ENCODE measurements around the gene KPNA4.
"Not testable (repeated sequence)": the region's sequence is repeated elsewhere in the genome, so short reads cannot be mapped to it uniquely, and the experiment has no call there.

KPNA4 gene

DNA sequence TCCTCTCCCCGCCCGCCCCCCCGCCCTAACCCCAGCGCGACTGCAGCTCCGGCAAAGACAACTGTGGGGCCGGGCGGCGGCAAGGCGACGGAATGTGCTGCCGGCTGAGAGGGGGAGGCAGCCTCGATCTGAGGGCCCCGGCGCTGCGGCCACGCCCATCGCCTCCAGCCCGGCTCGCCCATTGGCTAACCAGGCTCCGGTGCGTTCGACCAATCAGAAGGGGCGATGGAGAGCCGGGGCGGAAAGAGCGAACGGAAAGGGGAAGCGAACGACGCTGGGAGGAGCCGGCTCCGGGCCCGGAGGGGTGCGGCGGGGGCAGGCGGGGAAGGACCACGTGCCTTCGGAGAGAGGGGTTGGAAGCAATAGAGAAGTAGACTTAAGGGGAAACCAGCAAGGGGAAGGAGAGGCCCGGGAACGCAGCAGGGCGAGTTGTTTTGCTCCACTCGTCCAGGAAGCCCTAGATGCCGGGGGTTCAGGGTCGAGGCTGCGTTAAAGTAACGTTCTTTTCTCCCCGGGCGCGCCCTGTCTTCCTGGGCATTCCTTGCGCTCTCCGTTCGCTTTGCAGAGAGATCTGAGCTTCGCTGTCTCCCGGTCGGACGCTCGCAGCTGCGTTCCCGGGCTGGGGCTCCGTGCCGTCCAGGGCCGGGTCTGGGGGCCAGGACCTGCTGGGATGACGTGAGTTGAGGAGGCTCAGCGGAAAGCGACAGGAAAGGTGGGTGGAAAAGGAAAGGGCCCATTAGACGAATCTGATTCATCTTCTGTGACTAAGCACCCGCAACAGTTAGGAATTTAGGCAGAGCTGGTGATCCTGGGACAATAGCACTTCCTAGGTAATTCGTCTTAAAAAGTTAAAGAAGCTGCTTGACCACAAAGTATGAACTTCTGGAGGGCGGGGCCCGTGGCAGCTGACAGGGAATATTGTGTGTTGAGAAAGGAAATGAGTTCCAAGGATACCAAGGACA, at the start of gene KPNA4:
KPNA4 (minus strand) TSS at position 130 of the 962 bp plus-strand sequence. CDS start 289 bp downstream, outside the sequence.
- peak; percentile 91 to 95 for DNase-seq (ENCODE audit: low read depth in 2 of 2)

GRCh38 chr3:160613661-160614060, 48.3 kb upstream of the KPNA4 start:
- DNase-seq (ENCODE audit: low read depth in 2 of 2): no peak

DNA sequence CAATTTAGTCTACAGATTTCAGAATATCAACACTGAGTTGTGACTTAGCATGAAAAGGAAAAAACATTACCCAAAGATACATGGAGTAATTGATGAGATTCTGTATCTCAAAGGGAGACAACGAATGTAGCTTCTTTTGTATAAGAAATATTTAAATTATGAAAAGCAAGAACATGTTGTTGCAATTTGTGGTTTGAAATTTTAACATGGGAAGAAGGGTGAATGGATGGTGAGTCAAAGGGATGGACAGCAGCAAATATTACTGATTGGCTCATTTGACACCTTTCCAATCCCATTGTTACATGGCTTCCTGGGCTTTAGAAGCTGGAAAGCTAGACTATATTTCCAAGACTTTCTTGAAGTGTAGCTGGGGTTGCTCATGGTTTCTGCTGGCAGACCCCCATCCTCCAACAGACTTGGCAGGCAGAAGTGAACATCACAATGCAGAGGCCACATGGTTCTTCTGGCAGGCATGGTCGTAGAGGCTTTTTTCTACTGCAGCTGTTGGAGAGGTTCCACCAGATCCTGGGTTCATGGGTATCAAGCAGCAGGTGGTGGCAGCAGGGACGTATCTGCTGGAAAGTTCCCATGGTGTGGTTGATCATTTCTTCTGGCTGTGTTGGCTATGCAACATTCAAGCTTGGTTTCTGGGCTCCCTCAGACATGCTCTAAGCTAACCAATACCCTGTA, 47.2 kb upstream of the KPNA4 start:
- DNase-seq (ENCODE audit: low read depth in 2 of 2): no peak

- no peak for DNase-seq (ENCODE audit: low read depth in 2 of 2)
Measured at GRCh38 chr3:160611141-160611540, 45.8 kb upstream of the KPNA4 start.

DNA sequence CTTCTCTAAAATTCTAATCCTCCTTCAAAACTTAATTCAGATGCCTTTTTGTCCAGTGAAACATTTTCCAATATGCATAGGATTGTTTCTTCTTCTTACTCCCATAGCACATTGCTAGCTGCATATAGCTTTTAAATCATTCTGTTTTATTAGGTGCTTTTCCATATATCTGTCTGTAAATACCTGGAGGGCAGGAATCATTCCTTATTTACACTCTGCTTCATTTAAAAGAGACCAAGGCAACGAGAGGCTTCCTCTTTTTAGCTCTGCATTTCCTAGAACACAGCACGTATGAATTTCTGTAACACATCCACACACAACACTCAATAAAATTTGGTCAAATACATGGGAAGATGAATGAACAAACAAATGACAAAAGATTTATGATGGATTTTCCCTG, 43.5 kb upstream of the KPNA4 start:
- DNase-seq (ENCODE audit: low read depth in 2 of 2): no peak

- DNase-seq (ENCODE audit: low read depth in 2 of 2): no peak
Measured at GRCh38 chr3:160607826-160608225, 42.5 kb upstream of the KPNA4 start.

GRCh38 chr3:160605315-160605714, 39.9 kb upstream of the KPNA4 start:
- DNase-seq (ENCODE audit: low read depth in 2 of 2): no peak

DNA sequence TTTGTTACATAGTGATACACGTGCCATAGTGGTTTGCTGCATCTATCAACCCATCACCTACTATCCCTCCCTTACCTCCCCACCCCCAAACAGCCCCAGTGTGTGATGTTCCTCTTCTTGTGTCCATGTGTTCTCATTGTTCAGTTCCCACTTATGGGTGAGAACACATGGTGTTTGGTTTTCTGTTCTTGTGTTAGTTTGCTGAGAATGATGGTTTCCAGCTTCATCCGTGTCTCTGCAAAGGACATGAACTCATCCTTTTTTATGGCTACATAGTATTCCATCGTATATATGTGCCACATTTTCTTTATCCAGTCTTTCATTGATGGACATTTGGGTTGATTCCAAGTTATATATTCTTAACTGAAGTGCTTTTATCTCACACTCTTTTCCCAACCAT, 38.5 kb upstream of the KPNA4 start:
- not testable (repeated sequence) for DNase-seq (ENCODE audit: low read depth in 2 of 2)

- no peak for DNase-seq (ENCODE audit: low read depth in 2 of 2)
Measured at GRCh38 chr3:160602259-160602658, 36.9 kb upstream of the KPNA4 start.

- DNase-seq (ENCODE audit: low read depth in 2 of 2): no peak
Measured at GRCh38 chr3:160601288-160601687, 35.9 kb upstream of the KPNA4 start.

DNA sequence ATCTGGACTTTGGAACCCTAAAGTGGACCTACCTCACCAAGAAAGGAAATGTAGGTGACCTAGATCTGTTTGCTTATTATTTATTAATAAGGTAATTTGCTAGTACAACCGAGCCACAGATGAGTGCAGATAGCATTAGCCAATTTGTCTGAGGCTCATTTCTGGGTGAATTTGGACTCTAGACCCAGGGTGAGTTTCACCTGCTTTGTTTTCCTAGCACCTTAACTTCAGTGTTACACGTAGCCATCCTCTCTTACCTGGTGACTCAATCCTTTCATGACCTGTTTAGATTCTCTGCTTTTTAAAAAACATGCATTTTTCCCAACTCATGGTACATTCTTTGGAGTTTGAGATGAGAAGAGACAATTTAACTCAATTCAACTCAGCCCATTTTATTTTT, 33.5 kb upstream of the KPNA4 start:
- no peak for DNase-seq (ENCODE audit: low read depth in 2 of 2)

- DNase-seq (ENCODE audit: low read depth in 2 of 2): no peak
Measured at GRCh38 chr3:160588023-160588422, 22.7 kb upstream of the KPNA4 start.

- DNase-seq (ENCODE audit: low read depth in 2 of 2): no peak
Measured at GRCh38 chr3:160587105-160587504, 21.7 kb upstream of the KPNA4 start.

DNA sequence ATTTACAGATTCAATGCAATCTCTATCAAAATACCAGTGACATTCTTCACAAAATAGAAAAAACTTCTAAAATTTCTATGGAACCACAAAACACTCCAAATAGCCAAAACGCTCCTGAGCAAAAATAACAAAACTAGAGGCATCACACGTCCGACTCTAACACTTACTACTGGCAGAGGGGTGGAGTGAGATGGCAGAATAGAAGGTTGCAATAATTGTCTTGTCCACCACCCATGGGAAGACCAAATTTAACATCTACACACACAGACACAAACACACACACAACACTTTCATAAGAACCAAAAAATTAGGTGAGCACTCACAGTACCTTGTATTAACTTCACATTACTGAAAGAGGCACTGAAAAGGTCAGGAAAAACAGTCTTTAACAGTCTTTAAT, 21.3 kb upstream of the KPNA4 start:
- DNase-seq (ENCODE audit: low read depth in 2 of 2): no peak

GRCh38 chr3:160583451-160583850, 18.1 kb upstream of the KPNA4 start:
- DNase-seq (ENCODE audit: low read depth in 2 of 2): no peak

GRCh38 chr3:160580938-160581337, 15.6 kb upstream of the KPNA4 start:
- no peak for DNase-seq (ENCODE audit: low read depth in 2 of 2)

GRCh38 chr3:160577556-160578195, 12.3 kb upstream of the KPNA4 start:
- no peak for DNase-seq (ENCODE audit: low read depth in 2 of 2)

- DNase-seq (ENCODE audit: low read depth in 2 of 2): no peak
Measured at GRCh38 chr3:160577093-160577492, 11.7 kb upstream of the KPNA4 start.

- DNase-seq (ENCODE audit: low read depth in 2 of 2): no peak
Measured at GRCh38 chr3:160576621-160577020, 11.2 kb upstream of the KPNA4 start.

- no peak for DNase-seq (ENCODE audit: low read depth in 2 of 2)
Measured at GRCh38 chr3:160575589-160575988, 10.2 kb upstream of the KPNA4 start.

GRCh38 chr3:160574636-160575035, 9.3 kb upstream of the KPNA4 start:
- DNase-seq (ENCODE audit: low read depth in 2 of 2): no peak

DNA sequence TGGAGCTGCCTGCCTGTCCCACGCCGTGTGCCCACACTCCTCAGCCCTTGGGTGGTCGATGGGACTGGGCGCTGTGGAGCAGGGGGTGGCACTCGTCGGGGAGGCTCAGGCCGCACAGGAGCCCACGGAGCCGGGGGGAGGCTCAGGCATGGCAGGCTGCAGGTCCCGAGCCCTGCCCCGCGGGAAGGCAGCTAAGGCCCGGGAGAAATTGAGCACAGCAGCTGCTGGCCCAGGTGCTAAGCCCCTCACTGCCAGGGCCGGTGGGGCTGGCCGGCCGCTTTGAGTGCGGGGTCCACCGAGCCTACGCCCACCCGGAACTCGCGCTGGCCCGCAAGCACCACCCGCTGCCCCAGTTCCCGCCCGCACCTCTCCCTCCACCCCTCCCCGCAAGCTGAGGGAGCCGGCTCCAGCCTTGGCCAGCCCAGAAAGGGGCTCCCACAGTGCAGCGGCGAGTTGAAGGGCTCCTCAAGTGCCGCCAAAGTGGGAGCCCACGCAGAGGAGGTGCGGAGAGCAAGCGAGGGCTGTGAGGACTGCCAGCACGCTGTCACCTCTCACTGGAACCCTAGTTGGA, 8.7 kb upstream of the KPNA4 start:
- not testable (repeated sequence) for DNase-seq (ENCODE audit: low read depth in 2 of 2)

Data from activated CD4-positive, alpha-beta T cell treated with anti-CD3 and anti-CD28 coated beads for 24 hours (primary cell).